OCI-LY7 (cell line): ENCODE data around the gene ZNF500. TPM values are rescaled to one million over a fixed set of nuclear protein-coding genes. Genes with fewer than 3 reads are reported as not detected.

ENCODE experiments used
- BruUV-seq: library from RNA; stranded (reverse); fragments of 400-500 nt; replicated peaks from 2 replicates; lab custom pipeline; 2021; lab: Mats Ljungman, UMichigan
- CTCF ChIA-PET: fragments of 300-600 bp; sonication (Branson Sonifier 250); formaldehyde crosslinking; loops from one replicate; lab custom pipeline; 2022; ENCODE audit warnings: antibody characterized with exemption; ENCODE audit not compliant: unreplicated experiment; lab: Charles Lee
- POLR2A ChIA-PET: fragments of 300-600 bp; sonication (Branson Sonifier 250); formaldehyde crosslinking; loops from one replicate; lab custom pipeline; 2022; ENCODE audit warnings: antibody characterized with exemption; lab: Charles Lee
- DNase-seq: peaks from one replicate; pipeline ENCODE4 v3.0.0-alpha.2; 2015; ENCODE audit warnings: low spot score
- H2AFZ ChIP-seq: fragments of 200-600 bp; sonication (generic), shearing (Covaris generic); 2 replicates; pipeline ENCODE4 v1.6.1; 2014; ENCODE audit warnings: mild to moderate bottlenecking, antibody characterized with exemption, low read length, moderate library complexity
- H3K27ac ChIP-seq: fragments of 200-600 bp; sonication (generic); 2 replicates; pipeline ENCODE4 v1.5.1; 2014; ENCODE audit warnings: mixed run types, low read depth, mild to moderate bottlenecking, moderate library complexity, low read length, inconsistent platforms; ENCODE audit not compliant: poor library complexity, severe bottlenecking
- H3K36me3 ChIP-seq: fragments of 200-600 bp; sonication (generic); 2 replicates; pipeline ENCODE4 v1.6.1; 2014; ENCODE audit warnings: mild to moderate bottlenecking, antibody characterized with exemption, low read length, moderate library complexity, mixed read lengths; ENCODE audit not compliant: insufficient read depth
- H3K4me1 ChIP-seq: fragments of 200-600 bp; sonication (generic); 2 replicates; pipeline ENCODE4 v1.5.1; 2014; ENCODE audit warnings: mild to moderate bottlenecking, low read length; ENCODE audit not compliant: insufficient read depth, poor library complexity, severe bottlenecking
- H3K4me2 ChIP-seq: fragments of 200-600 bp; sonication (generic); 2 replicates; pipeline ENCODE4 v1.6.1; 2014; ENCODE audit warnings: mild to moderate bottlenecking, low read length
- H3K4me3 ChIP-seq: fragments of 200-600 bp; sonication (generic); 2 replicates; pipeline ENCODE4 v1.5.1; 2014; ENCODE audit warnings: mild to moderate bottlenecking, low read depth, low read length; ENCODE audit not compliant: poor library complexity, severe bottlenecking
- H3K79me2 ChIP-seq: fragments of 200-600 bp; sonication (generic); 2 replicates; pipeline ENCODE4 v1.6.1; 2016; ENCODE audit warnings: low read depth, mild to moderate bottlenecking, low read length, moderate library complexity, mixed read lengths; ENCODE audit not compliant: insufficient read depth
- H3K9me2 ChIP-seq: fragments of 200-600 bp; sonication (generic); 2 replicates; pipeline ENCODE4 v1.6.1; 2016; ENCODE audit warnings: mild to moderate bottlenecking, low read length, mixed read lengths; ENCODE audit not compliant: insufficient read depth
- H3K9me3 ChIP-seq: fragments of 200-600 bp; sonication (generic); 2 replicates; pipeline ENCODE4 v1.6.1; 2014; ENCODE audit warnings: mild to moderate bottlenecking, mixed run types, low read length, mixed read lengths
- H4K20me1 ChIP-seq: fragments of 200-600 bp; sonication (generic); 2 replicates; pipeline ENCODE4 v1.6.1; 2014; ENCODE audit warnings: mild to moderate bottlenecking, antibody characterized with exemption, low read length, moderate library complexity, mixed read lengths; ENCODE audit not compliant: insufficient read depth
- EZH2phosphoT487 ChIP-seq: fragments of 200-600 bp; sonication (generic); IDR thresholded peaks from 2 replicates; pipeline ENCODE4 v1.6.1; 2018; ENCODE audit warnings: low read depth, borderline replicate concordance, mild to moderate bottlenecking, mixed run types, antibody characterized with exemption, low read length, moderate library complexity, mixed read lengths
- intact Hi-C: fragments of 100-400 bp; cut with micrococcal nuclease; formaldehyde crosslinking; loops from one replicate; pipeline ENCODE4 v1.10.0; 2022; ENCODE audit not compliant: unreplicated experiment
- total RNA-seq, 2 experiments: library from RNA; depleted of rRNA in 1 of 2; stranded (reverse); fragments of >200 nt in 1 of 2; shearing (Covaris generic) in 1 of 2; gene quantifications; 2 replicates each; pipeline ENCODE4 v1.2.3, GENCODE V29; 2014 to 2022
- TF ChIP-seq, protein P1 (sequence below): fragments of 200-600 bp; sonication (generic); conservative IDR thresholded peaks from 2 replicates; pipeline ENCODE4 v1.5.1; 2014; ENCODE audit warnings: mild to moderate bottlenecking, antibody characterized with exemption, low read length, moderate library complexity, mixed read lengths

The ZNF500 gene
- total RNA-seq, 2 experiments from 2014 or later = 16.1 to 23.9 TPM

DNA sequence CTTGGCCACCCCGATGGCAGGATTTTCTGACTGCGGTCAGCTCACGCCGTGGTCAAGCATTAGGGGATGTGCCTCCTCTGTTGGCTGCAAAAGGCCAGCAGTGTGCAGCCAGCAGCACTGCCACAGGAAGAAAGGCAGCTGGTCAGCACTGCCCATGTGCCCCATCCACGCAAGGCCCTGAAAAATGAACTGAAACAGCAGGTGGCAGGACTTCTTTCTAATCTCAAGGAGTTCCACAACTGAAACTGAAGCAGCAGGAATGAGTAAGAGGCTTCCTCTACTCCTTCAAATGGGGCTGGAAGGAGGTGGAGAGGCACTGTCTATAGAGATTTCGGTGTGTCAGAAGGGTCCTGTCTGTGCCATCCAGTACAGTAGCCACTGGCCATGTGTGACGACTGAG lies 3.2 kb downstream of the ZNF500 start:
- Histone ChIP-seq H3K4me1 (peaks cover 26% of the 10 kb centered on the region), H3K27ac (no peak overlapping the region), H3K9me3 (no peaks in the 10 kb centered on the region), H3K9me2 (no peaks in the 10 kb centered on the region), H3K79me2 (peaks cover 12% of the 10 kb centered on the region; the same call in 1 of the 2 replicates), H3K4me3 (no peak overlapping the region), H4K20me1 (no peaks in the 10 kb centered on the region), H3K36me3 (peaks cover 55% of the 10 kb centered on the region), H3K4me2 (no peak overlapping the region), H2AFZ (no peak overlapping the region)
- intact Hi-C loops = loop anchor here (10.0 kb wide), 1 partner anchor 149 kb away; the partner anchor contains the start of gene UBALD1
- no TSS peak for BruUV-seq
- CTCF ChIA-PET = no interaction called here
- POLR2A ChIA-PET = no interaction called here
- no peak for DNase-seq
- TF ChIP-seq, protein P1, sequence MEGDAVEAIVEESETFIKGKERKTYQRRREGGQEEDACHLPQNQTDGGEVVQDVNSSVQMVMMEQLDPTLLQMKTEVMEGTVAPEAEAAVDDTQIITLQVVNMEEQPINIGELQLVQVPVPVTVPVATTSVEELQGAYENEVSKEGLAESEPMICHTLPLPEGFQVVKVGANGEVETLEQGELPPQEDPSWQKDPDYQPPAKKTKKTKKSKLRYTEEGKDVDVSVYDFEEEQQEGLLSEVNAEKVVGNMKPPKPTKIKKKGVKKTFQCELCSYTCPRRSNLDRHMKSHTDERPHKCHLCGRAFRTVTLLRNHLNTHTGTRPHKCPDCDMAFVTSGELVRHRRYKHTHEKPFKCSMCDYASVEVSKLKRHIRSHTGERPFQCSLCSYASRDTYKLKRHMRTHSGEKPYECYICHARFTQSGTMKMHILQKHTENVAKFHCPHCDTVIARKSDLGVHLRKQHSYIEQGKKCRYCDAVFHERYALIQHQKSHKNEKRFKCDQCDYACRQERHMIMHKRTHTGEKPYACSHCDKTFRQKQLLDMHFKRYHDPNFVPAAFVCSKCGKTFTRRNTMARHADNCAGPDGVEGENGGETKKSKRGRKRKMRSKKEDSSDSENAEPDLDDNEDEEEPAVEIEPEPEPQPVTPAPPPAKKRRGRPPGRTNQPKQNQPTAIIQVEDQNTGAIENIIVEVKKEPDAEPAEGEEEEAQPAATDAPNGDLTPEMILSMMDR = no peak
- TF ChIP-seq EZH2phosphoT487 = no peak

DNA sequence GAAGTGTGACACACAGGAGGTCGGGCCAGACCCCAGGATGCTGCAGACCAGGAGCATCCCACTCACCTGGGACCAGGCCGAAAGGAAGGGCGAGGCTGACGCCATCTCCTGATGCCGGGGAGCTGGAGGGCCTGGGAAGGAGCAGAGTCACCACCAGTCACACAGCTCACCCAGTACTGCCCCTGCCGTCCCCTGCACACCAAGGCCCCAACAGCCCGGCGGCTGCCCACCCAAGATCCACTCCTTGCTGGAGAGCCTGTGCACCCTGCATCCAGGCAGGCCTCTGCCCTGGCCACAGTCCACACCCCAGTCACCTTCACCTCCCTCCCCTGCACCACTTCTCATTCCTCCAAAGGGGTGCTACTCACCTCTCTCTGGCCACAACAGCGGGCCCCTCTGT lies 4.8 kb downstream of the ZNF500 start:
- ChIA-PET CTCF (no interaction called here), POLR2A (no interaction called here)
- peaks cover 66% of the 10 kb centered on the region for H3K36me3 ChIP-seq
- peaks cover 16% of the 10 kb centered on the region for H3K4me1 ChIP-seq
- H4K20me1 ChIP-seq = no peaks in the 10 kb centered on the region
- BruUV-seq = no TSS peak
- no peak for DNase-seq
- no peak overlapping the region for H3K27ac ChIP-seq
- H3K4me2 ChIP-seq = no peak overlapping the region
- H3K9me2 ChIP-seq = no peaks in the 10 kb centered on the region
- no peak overlapping the region for H2AFZ ChIP-seq
- no peaks in the 10 kb centered on the region for H3K9me3 ChIP-seq
- intact Hi-C loops = loop anchor here (10.0 kb wide), 1 partner anchor 147 kb away; the partner anchor contains the start of gene UBALD1
- H3K4me3 ChIP-seq = no peak overlapping the region
- TF ChIP-seq, protein P1 = no peak
- TF ChIP-seq EZH2phosphoT487 = no peak
- H3K79me2 ChIP-seq = peaks cover 12% of the 10 kb centered on the region; the same call in 1 of the 2 replicates

DNA sequence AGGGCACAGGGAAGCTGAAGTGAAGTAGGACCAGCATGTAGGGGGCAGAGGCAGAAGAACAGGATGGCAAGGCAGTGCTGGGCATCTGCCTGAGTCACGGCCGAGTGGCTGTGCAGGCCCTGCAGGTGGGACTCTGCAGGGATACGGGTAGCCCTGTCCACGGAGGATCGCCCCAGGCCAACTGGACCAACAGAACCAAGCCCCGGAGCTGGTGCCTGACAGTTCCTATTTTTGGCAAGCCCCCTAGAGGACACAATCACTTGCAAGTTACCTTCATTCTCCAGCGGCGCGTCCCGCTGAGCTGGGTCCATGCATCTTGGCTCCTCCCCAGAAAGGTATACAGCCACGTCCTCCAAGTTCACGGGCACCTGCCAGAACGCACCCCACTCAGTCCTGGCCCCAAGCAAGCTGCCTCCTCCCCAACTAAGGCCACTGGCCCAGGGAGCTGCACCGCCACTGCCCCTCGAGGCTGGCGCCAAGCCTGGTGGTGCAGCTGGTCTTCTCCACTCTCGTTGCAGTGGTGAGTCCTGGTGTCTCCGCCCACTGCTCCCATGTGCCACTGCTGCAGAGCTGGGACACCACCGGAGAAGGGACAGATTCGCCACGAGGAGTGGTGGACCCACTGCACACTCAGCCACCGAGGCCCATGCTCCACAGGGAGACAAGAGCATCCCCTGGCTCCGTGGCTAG lies 6.6 kb downstream of the ZNF500 start:
- no peaks in the 10 kb centered on the region for H3K9me2 ChIP-seq
- no peak overlapping the region for H3K4me3 ChIP-seq
- ChIA-PET POLR2A (interaction anchor here (1.1 kb wide), 1 partner anchor 8 kb away, joined by 3 read pairs; no protein-coding TSS in a partner anchor), CTCF (no interaction called here)
- intact Hi-C loops = loop anchor here (10.0 kb wide), 1 partner anchor 146 kb away; the partner anchor contains the start of gene UBALD1
- peaks cover 6% of the 10 kb centered on the region for H3K4me1 ChIP-seq
- TF ChIP-seq EZH2phosphoT487 = no peak
- TF ChIP-seq, protein P1 = no peak
- no TSS peak for BruUV-seq
- H3K36me3 ChIP-seq = peaks cover 81% of the 10 kb centered on the region
- no peaks in the 10 kb centered on the region for H3K79me2 ChIP-seq
- no peak overlapping the region for H3K27ac ChIP-seq
- H3K9me3 ChIP-seq = no peaks in the 10 kb centered on the region
- no peak overlapping the region for H3K4me2 ChIP-seq
- no peaks in the 10 kb centered on the region for H4K20me1 ChIP-seq
- no peak overlapping the region for H2AFZ ChIP-seq
- no peak for DNase-seq
